ENCODE data around the gene INAFM1. TPM values are rescaled to one million over a fixed set of nuclear protein-coding genes. Genes with fewer than 3 reads are reported as not detected.

INAFM1 gene
- total RNA-seq, result 1.4 and 2.4 TPM in 2 replicates

GRCh38 chr19:47274071-47274890, at the start of gene INAFM1:
TSS of gene INAFM1 (plus strand) at chr19:47274885. CDS start at chr19:47274920, 35 bp downstream.

GRCh38 chr19:47230921-47231214, 43.8 kb upstream of the INAFM1 start, which contains the start of gene BBC3:
TSS of gene BBC3 (minus strand) at chr19:47231199. CDS start at chr19:47228431, 2,768 bp downstream.

GRCh38 chr19:47255879-47256692, 18.6 kb upstream of the INAFM1 start, which contains the start of gene CCDC9:
TSS of gene CCDC9 (plus strand) at chr19:47256525. CDS start at chr19:47258401, 1,876 bp downstream.

GRCh38 chr19:47309608-47310007, 34.9 kb downstream of the INAFM1 start, which contains the start of gene C5AR1:
TSS of gene C5AR1 (plus strand) at chr19:47309861. CDS start at chr19:47309896, 35 bp downstream.

Small RNA genes within 50 kb of the gene (small RNA-seq; reads per million reads assigned to genes)
- not detected for gene MIR3190

Other genes with a start within 250 kb of the INAFM1 start
- 24.8 and 30.6 TPM in 2 replicates for gene TMEM160, start 226.3 kb upstream of the INAFM1 start, total RNA-seq
- 18.1 and 18.7 TPM in 2 replicates for gene ZC3H4, start 161.1 kb upstream of the INAFM1 start, total RNA-seq
- gene SAE1, start 144.1 kb upstream of the INAFM1 start, total RNA-seq, result 114 and 119 TPM in 2 replicates
- gene BBC3, start 43.7 kb upstream of the INAFM1 start, total RNA-seq, result 5.9 and 6.3 TPM in 2 replicates
- 8.8 and 9.3 TPM in 2 replicates for gene CCDC9, start 18.4 kb upstream of the INAFM1 start, total RNA-seq
- gene C5AR1, start 35.0 kb downstream of the INAFM1 start, total RNA-seq, result under 0.01 and 0.43 TPM in 2 replicates
- 15.4 and 22.3 TPM in 2 replicates for gene C5AR2, start 57.3 kb downstream of the INAFM1 start, total RNA-seq
- 9.4 and 10.2 TPM in 2 replicates for gene DHX34, start 74.4 kb downstream of the INAFM1 start, total RNA-seq
- 18.2 and 19.2 TPM in 2 replicates for gene MEIS3, start 144.6 kb downstream of the INAFM1 start, total RNA-seq
- gene SLC8A2, start 197.0 kb downstream of the INAFM1 start, total RNA-seq, result not detected in 2 replicates
- gene KPTN, start 209.3 kb downstream of the INAFM1 start, total RNA-seq, result 3.3 and 3.7 TPM in 2 replicates
- gene NAPA, start 240.2 kb downstream of the INAFM1 start, total RNA-seq, result 70.5 and 81.1 TPM in 2 replicates